HG03159 (cell line): ENCODE data around the gene CTDSPL.

ENCODE experiments used
- ATAC-seq: cut with Tn5 transposase; IDR thresholded peaks from one replicate; pipeline ENCODE4 v1.9.1; 2021; ENCODE audit warnings: mild to moderate bottlenecking, moderate library complexity; ENCODE audit not compliant: unreplicated experiment

Gene CTDSPL

GRCh38 chr3:38009807-38010591 is 148.3 kb downstream of the CTDSPL start:
- ATAC-seq = no peak

DNA sequence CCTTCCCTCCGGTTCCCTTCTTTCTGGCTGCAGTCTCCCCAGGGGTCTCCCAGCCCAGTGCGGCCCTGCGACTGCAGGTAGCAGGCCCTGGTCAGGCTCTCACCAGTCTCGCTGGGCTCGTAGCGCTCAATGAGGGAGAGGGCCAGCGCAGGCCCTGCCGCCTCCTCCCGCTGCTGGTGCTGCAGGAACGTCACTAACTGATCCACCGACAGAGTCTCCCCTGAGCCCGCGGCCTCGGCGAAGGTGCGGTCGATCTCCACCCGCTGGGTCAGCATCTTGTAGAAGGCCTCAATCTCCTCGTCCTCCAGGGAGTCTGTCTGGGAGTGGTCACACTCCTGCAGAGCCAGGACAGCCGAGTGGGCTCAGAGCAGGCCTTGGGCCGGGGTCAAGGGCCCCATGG is 149.4 kb downstream of the CTDSPL start:
- ATAC-seq = no peak

DNA sequence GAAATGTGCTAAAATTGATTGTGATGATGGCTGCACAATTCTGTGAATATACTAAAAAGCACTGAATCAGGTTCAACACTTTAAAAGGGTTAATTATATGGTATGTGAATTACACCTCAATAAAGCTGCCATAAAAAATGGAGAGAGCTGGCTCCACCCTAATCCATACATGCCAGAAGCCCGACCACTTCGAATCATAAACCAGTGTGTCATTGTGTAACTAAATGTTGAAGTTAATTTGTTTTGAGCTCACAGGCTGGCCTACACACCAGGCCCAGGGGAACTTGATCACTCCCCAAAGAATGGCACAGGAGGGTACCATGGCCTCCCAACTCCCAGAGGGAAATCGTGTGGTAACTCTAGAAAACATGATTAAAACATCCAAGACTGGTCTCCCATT is 153.8 kb downstream of the CTDSPL start:
- no peak for ATAC-seq

GRCh38 chr3:38015984-38016383 is 154.3 kb downstream of the CTDSPL start:
- no peak for ATAC-seq

GRCh38 chr3:38016410-38016809 is 154.7 kb downstream of the CTDSPL start:
- ATAC-seq = no peak

DNA sequence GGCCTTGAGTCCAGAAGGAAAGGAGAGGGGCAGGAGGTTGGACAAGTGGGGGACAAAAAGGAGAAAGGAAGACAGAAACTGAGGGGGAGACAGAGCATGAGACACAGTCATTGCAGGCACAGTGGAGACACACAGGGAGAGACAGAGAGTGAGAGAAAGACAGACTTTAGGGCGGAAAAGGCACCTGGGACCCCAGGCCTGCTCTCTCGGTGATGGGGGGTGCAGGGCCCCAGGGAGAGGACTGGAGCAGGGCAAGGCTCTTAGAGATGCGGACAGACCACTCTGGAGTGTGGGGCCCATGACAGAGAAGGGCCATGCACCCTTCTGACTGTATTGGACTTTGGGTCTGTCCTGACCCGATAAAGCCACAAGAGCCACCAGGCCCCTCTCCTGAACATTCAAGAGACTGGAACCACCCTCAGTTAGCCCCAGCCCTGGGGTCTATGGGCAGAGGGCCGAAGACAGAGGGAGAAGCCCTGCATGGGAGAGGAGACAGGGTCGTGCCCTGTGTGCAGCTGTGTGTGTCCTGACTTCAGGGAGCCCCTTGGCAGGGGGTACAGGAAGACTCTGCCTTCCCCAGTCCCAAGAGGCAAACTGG is 155.3 kb downstream of the CTDSPL start:
- ATAC-seq = no peak

GRCh38 chr3:38017445-38018295 is 156.0 kb downstream of the CTDSPL start:
- no peak for ATAC-seq

- no peak for ATAC-seq
Measured at GRCh38 chr3:38018296-38019266, 156.9 kb downstream of the CTDSPL start.

GRCh38 chr3:38019658-38020341 is 158.1 kb downstream of the CTDSPL start:
- no peak for ATAC-seq

DNA sequence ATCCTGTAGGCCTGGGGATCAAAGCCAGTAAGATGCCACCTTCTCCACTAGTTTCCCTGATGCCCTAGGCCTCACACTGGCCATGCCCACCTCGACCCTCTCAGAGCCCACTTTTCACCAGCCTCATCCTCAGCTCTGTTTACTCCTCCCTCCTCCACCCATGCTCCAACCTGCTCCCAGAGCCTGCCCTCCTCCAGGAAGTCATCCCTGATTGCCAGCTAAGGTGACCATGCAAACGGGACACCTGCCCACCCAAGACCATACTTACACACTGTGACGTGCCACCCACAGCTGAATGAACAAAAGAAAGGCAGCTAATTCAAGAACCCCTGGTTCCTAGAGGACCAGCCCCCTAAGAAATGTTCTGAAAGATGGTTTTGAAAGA is 158.7 kb downstream of the CTDSPL start:
- no peak for ATAC-seq

- no peak for ATAC-seq
Measured at GRCh38 chr3:38021196-38021595, 159.5 kb downstream of the CTDSPL start.

- ATAC-seq = no peak
Measured at GRCh38 chr3:38022301-38022700, 160.6 kb downstream of the CTDSPL start.

- ATAC-seq = no peak
Measured at GRCh38 chr3:38022896-38023709, 161.4 kb downstream of the CTDSPL start.

- no peak for ATAC-seq
Measured at GRCh38 chr3:38026856-38027255, 165.2 kb downstream of the CTDSPL start.

GRCh38 chr3:38027466-38028465 is 166.1 kb downstream of the CTDSPL start:
- ATAC-seq = no peak

GRCh38 chr3:38028621-38029361 is 167.1 kb downstream of the CTDSPL start:
- ATAC-seq = no peak

DNA sequence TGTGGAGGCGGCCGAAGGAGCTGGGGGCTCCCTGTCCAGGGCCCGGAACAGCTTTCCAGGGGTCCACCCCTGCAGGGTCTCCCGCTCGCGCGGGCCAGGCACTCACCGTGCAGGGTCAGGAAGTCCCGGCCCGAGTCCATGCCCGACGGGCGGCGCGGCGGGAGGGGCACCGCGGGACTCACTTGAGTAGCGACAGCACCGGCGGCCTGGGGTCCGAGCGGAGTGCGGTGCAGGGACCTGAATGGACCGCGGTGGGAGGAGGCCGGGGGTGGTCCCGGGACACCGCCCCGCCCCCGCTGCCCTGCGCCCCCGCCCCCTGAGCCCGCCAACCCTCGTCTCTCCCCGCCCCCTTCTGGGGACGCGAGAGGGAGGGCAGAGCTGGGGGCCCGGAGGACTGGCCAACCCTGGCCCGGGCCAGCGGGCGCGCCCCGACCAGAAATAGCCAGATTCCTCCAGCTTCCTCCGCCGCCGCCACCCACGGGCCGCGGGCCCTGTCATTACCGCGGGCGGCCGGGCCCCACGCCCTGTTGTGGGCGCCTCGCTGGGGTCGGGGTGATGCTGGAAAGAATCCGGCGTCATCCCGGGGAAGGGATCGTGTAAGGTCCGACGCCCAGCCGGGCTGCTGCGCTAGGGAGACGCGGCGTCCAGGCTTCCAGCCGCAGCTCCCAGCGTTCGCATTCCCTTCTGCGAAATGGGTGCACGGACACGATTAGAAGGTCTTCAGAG is 167.9 kb downstream of the CTDSPL start, which contains the start of gene PLCD1:
PLCD1 (minus strand) TSS at position 243 of the 726 bp plus-strand sequence; CDS start at position 140, 103 bp downstream.
- ATAC-seq = no peak
